HG03095 (cell line): ENCODE results near the gene TAS2R40.
A peak's percentile ranks its signal among the peaks of the same experiment; 100 is the strongest.
"Not testable (repeated sequence)": the region's sequence is repeated elsewhere in the genome, so short reads cannot be mapped to it uniquely, and the experiment has no call there.

Experiments used
- ATAC-seq: cut with Tn5 transposase; IDR thresholded peaks from one replicate; pipeline ENCODE4 v1.9.1; 2021; ENCODE audit warnings: moderate library complexity; ENCODE audit not compliant: unreplicated experiment

TAS2R40 gene

GRCh38 chr7:143248761-143249354, 27.0 kb downstream of the TAS2R40 start:
- no peak for ATAC-seq

DNA sequence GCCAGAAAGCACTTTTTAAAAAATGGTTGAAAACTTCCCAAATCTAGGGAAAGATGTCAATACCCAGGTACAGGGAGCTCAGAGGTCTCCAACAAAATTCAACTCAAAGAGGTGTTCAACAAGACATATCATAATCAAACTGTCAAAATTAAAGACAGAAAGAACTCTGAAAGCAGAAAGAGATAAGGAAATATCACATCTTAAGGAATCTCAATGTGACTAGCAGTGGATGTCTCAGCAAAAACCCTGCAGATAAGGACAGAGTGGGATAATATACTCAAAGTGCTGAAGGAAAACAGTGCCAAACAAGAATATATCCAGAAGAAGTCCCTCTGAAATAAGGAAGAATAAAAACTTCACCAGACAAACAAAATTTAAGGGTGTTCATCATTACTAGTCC, 28.4 kb downstream of the TAS2R40 start:
- ATAC-seq: no peak

- no peak for ATAC-seq
Observed at GRCh38 chr7:143250822-143251221, 29.0 kb downstream of the TAS2R40 start.

DNA sequence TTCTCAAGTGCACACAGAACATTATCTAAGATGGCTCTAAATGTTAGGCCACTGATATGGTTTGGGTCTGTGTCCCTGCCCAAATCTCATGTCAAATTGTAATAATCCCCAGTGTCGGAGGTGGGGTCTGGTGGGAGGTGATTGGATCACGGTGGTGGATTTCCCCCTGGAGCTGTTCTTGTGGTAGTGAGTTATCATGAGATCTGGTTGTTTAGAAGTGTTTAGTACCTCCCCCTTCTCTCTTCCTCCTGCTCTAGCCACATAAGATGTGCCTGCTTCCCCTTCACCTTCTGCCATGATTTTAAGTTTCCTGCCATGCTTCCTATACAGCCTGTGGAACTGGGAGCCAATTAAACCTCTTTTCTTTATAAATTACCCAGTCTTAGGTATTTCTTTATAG, 30.2 kb downstream of the TAS2R40 start:
- no peak for ATAC-seq

DNA sequence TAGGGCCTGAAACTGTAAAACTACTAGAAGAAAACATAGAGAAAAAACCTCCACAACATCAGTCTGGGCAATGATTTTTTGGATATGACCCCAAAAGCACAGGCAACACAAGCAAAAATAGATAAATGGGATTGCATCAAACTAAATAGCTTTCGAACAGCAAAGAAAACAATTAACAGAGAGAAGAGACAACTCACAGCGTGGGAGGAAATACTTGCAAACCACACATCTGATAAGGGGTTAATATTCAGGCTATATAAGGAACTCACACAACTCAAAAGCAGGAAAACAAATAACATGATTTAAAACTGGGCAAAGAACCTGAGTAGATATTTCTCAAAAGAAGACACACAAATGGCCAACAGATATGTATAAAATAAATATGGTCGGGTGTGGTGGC, 33.7 kb downstream of the TAS2R40 start:
- ATAC-seq: no peak

DNA sequence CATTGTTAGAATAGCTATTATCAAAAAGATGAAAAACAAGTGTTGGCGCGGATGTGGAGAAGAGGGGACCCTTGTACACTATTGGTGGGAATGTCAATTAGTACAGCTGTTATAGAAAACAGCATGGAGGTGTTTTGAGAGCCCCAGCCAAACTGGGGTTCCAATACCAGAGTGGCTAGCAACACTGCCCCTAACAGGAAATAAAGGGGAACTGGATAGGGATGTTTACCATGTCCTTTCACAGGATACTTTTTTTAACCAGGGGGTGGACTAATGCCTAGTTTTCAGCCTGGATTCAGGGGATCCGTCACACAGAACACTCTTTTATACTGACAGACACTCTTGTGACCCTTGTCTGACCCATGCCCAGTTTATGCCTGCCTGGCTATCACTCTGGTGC, 34.5 kb downstream of the TAS2R40 start:
- no peak for ATAC-seq

DNA sequence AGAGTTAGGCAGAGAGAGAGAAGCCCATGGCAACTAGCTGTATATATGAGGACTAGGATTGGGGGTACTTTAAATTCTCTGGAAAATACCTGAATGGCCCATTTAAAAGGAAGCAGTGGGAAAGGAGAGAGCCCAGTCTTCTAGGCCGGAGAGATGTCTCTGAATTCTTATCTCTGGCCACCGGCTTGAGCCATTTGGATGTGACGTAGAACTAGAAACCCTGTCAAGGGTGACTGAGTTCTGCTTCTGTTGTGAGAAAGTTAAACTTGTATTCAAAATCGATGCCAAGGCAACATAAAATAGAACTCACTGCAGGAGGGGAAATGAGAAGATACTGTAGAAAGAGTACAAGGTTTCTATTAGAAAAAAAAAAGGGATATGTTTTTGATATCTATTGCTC, 35.1 kb downstream of the TAS2R40 start:
- ATAC-seq: peak; percentile 79

DNA sequence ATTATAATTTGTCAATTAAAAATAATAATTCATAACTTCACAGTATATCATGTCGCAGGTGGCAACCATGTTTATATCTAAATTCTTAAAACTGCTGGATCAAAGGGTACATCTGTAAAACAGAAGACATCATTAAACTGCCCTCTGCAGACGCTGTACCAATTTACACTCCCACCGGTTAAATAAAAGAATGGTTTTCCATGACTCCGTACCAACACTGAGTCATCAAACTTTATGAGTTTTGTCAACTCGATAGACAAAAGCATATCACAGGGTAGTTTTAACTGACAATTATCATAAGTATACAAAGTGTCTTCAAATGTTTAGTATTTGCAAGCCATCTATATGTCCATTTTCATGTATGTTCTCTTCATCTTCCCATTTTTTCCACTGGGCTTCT, 35.7 kb downstream of the TAS2R40 start:
- no peak for ATAC-seq

GRCh38 chr7:143258831-143259230, 37.0 kb downstream of the TAS2R40 start:
- ATAC-seq: no peak

DNA sequence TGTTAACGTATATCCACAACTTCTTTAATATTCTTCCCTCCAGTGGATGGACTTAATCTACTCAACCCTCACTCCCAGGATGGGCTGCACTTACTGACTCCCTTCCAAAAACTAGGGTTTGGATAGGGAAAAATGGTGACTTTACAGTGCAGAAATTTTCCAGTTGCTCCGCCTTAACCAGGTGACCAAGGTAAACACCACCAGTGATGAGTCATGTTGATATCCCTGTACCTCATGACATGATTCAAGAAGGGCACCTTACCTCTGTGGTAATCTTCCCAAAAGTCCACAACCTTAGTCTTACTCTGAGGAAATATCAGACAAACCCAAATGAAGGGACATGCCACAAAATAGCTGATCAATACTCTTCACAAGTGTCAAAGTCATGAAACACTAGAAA, 37.9 kb downstream of the TAS2R40 start:
- ATAC-seq: no peak

DNA sequence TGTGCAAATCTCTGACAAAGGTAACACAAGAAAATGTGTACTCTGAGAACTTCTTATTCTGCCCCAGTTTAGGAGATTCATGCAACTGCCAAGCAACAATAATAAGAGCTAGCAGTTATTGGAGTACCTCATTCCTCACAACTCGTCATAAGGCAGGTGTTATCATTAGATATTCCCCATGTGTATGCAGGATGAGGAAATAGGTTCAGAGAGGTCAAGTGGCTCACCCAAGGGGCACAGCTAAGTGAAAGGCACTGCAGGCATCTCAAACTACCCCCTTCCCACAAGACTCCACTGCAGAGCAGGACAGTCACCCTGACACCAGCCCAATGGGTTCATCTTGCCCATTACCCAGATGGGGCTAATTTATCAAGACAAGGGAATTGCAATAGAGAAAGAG, 40.1 kb downstream of the TAS2R40 start:
- no peak for ATAC-seq

GRCh38 chr7:143263266-143264195, 41.7 kb downstream of the TAS2R40 start, which contains the start of gene GSTK1:
TSS of gene GSTK1 (plus strand) at chr7:143263441. CDS start at chr7:143263514, 73 bp downstream.
- peak; percentile 99 for ATAC-seq

- not testable (repeated sequence) for ATAC-seq
Observed at GRCh38 chr7:143264196-143264568, 42.3 kb downstream of the TAS2R40 start.

DNA sequence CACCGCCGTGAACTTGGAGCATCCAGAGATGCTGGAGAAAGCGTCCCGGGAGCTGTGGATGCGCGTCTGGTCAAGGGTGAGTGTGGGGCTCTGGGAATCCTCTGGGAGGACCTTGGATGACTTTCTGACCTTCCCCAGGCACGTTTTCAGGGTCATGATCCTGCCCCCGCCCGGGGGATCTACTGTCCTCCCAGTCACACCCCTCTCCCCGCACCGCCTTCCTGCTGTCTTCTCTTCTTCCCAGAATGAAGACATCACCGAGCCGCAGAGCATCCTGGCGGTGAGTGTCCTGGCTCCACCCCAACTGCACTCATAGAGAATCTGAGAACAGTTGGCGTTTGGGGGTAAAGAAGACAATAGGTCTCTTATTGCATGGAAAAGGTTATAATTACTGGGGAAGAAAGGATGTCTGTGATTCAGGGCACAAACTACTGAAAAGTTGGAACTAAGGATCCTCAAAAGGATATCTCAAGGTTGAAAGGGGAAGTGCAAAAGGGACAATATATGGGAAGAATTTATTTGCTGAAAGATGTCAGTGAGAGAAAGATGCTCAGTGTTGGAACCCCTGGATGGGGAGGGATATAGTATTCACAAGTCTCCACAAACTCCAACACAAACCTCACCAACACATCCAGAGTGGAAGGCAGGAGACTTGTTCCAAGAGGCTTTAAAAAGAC, 43.3 kb downstream of the TAS2R40 start:
- no peak for ATAC-seq

GRCh38 chr7:143269251-143269650, 47.4 kb downstream of the TAS2R40 start:
- ATAC-seq: no peak

- no peak for ATAC-seq
Observed at GRCh38 chr7:143271240-143271639, 49.4 kb downstream of the TAS2R40 start.
